WTC11 (cell line): Measurements from ENCODE around the gene MPPE1. TPM values are rescaled to one million over a fixed set of nuclear protein-coding genes. Genes with fewer than 3 reads are reported as not detected.

Source experiments
- ATAC-seq: fragments of 200-7000 bp; cut with Tn5 transposase; 2 replicates; pipeline ENCODE4 v1.10.0; 2021; ENCODE audit warnings: mild to moderate bottlenecking, moderate library complexity
- CTCF ChIA-PET: fragments of 300-600 bp; sonication (Branson Sonifier 250); formaldehyde crosslinking; loops from one replicate; lab custom pipeline; 2021; ENCODE audit warnings: antibody characterized with exemption; lab: Charles Lee
- POLR2A ChIA-PET: fragments of 350-600 bp; sonication (Branson Sonifier 250); formaldehyde crosslinking; loops from one replicate; lab custom pipeline; 2021; ENCODE audit warnings: antibody characterized with exemption; lab: Charles Lee
- DNase-seq: peaks from one replicate; pipeline ENCODE4 v3.0.0; 2021; ENCODE audit warnings: low spot score
- H3K27ac Mint-ChIP-seq: 2 replicates; pipeline ENCODE4 v1.8.0; 2021; ENCODE audit warnings: mixed read lengths
- H3K27me3 Mint-ChIP-seq: 2 replicates; pipeline ENCODE4 v1.8.0; 2021; ENCODE audit warnings: low read depth, mild to moderate bottlenecking, moderate library complexity, mixed read lengths
- H3K36me3 Mint-ChIP-seq: 2 replicates; pipeline ENCODE4 v1.8.0; 2021; ENCODE audit warnings: mixed read lengths
- H3K4me1 Mint-ChIP-seq: 2 replicates; pipeline ENCODE4 v1.8.0; 2022; ENCODE audit warnings: mixed read lengths
- H3K4me3 Mint-ChIP-seq: 2 replicates; pipeline ENCODE4 v1.8.0; 2021; ENCODE audit warnings: mild to moderate bottlenecking, moderate library complexity, mixed read lengths
- H3K9me3 Mint-ChIP-seq: 2 replicates; pipeline ENCODE4 v1.8.0; 2021; ENCODE audit warnings: mixed read lengths
- CBFB ChIP-seq: sonication (generic); formaldehyde crosslinking; IDR thresholded peaks from 2 replicates; pipeline ENCODE4 v1.8.1; 2022; ENCODE audit warnings: mild to moderate bottlenecking, low read depth, missing genetic modification reagents
- CREB1 ChIP-seq: sonication (generic); formaldehyde crosslinking; IDR thresholded peaks from 2 replicates; pipeline ENCODE4 v1.8.0; 2023; ENCODE audit warnings: mild to moderate bottlenecking, missing genetic modification reagents
- ELF4 ChIP-seq: sonication (generic); formaldehyde crosslinking; IDR thresholded peaks from 2 replicates; pipeline ENCODE4 v1.8.1; 2022; ENCODE audit warnings: low read depth, mild to moderate bottlenecking, moderate library complexity, missing genetic modification reagents
- FOXP1 ChIP-seq: sonication (generic); formaldehyde crosslinking; IDR thresholded peaks from 2 replicates; pipeline ENCODE4 v1.8.0; 2022; ENCODE audit warnings: missing genetic modification reagents, mild to moderate bottlenecking, moderate library complexity, borderline replicate concordance
- GABPB1 ChIP-seq: sonication (generic); formaldehyde crosslinking; IDR thresholded peaks from 2 replicates; pipeline ENCODE4 v1.8.1; 2023; ENCODE audit warnings: mild to moderate bottlenecking, missing genetic modification reagents
- NR1H2 ChIP-seq: sonication (generic); formaldehyde crosslinking; IDR thresholded peaks from 2 replicates; pipeline ENCODE4 v1.9.0; 2021; ENCODE audit warnings: mild to moderate bottlenecking, moderate library complexity, missing genetic modification reagents
- NR3C1 ChIP-seq: sonication (generic); formaldehyde crosslinking; conservative IDR thresholded peaks from 2 replicates; pipeline ENCODE4 v1.8.1; 2023; ENCODE audit warnings: low read depth, mild to moderate bottlenecking, missing genetic modification reagents
- TEAD1 ChIP-seq: sonication (generic); formaldehyde crosslinking; IDR thresholded peaks from 2 replicates; pipeline ENCODE4 v1.8.0; 2022; ENCODE audit warnings: mild to moderate bottlenecking, missing genetic modification reagents
- total RNA-seq: library from RNA; stranded (reverse); gene quantifications from 3 replicates; pipeline ENCODE4 v1.2.3, GENCODE V29; 2021
- TF ChIP-seq, protein P1 (sequence below): sonication (generic); formaldehyde crosslinking; IDR thresholded peaks from 2 replicates; pipeline ENCODE4 v1.8.1; 2022; ENCODE audit warnings: mild to moderate bottlenecking, missing genetic modification reagents, moderate library complexity, borderline replicate concordance
- TF ChIP-seq, protein P2 (sequence below): sonication (generic); formaldehyde crosslinking; IDR thresholded peaks from 2 replicates; pipeline ENCODE4 v1.8.0; 2022; ENCODE audit warnings: mild to moderate bottlenecking, missing genetic modification reagents
- TF ChIP-seq, protein P3 (sequence below): sonication (generic); formaldehyde crosslinking; IDR thresholded peaks from 2 replicates; pipeline ENCODE4 v1.8.0; 2022; ENCODE audit warnings: mild to moderate bottlenecking, missing genetic modification reagents
- TF ChIP-seq, protein P4 (sequence below): sonication (generic); formaldehyde crosslinking; IDR thresholded peaks from 2 replicates; pipeline ENCODE4 v1.8.0; 2023; ENCODE audit warnings: missing genetic modification reagents
- TF ChIP-seq, protein P5 (sequence below): sonication (generic); formaldehyde crosslinking; conservative IDR thresholded peaks from 2 replicates; pipeline ENCODE4 v1.8.1; 2022; ENCODE audit warnings: mild to moderate bottlenecking, missing genetic modification reagents
- TF ChIP-seq, protein P6 (sequence below): sonication (generic); formaldehyde crosslinking; conservative IDR thresholded peaks from 2 replicates; pipeline ENCODE4 v1.8.1; 2023; ENCODE audit warnings: mild to moderate bottlenecking, low read depth, missing genetic modification reagents, moderate library complexity
- TF ChIP-seq, protein P7 (sequence below): sonication (generic); formaldehyde crosslinking; IDR thresholded peaks from 2 replicates; pipeline ENCODE4 v1.8.1; 2023; ENCODE audit warnings: mild to moderate bottlenecking, missing genetic modification reagents

MPPE1 gene
- total RNA-seq, 1 experiment from 2014 or later: 29.1 TPM

DNA sequence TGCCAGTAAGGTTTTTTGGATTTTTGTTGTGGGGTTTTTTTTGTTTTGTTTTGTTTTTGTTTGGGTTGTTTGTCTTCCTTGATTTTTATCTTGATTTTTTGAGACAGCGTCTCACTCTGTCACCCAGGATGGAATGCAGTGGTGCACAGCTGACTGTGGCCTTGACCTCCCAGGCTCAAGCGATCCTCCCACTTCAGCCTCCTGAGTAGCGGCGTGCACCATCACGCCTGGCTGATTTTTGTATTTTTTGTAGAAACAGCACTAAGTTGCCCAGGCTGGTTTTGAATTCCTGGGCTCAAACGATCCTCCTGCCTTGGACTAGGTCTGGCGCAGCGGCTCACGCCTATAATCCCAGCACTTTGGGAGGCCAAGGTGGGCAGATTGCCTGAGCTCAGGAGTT lies 16.4 kb downstream of the MPPE1 start (continued):
- TF ChIP-seq, protein P1, sequence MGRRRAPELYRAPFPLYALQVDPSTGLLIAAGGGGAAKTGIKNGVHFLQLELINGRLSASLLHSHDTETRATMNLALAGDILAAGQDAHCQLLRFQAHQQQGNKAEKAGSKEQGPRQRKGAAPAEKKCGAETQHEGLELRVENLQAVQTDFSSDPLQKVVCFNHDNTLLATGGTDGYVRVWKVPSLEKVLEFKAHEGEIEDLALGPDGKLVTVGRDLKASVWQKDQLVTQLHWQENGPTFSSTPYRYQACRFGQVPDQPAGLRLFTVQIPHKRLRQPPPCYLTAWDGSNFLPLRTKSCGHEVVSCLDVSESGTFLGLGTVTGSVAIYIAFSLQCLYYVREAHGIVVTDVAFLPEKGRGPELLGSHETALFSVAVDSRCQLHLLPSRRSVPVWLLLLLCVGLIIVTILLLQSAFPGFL (CRISPR knock-in tag): no peak
- TF ChIP-seq, protein P2, sequence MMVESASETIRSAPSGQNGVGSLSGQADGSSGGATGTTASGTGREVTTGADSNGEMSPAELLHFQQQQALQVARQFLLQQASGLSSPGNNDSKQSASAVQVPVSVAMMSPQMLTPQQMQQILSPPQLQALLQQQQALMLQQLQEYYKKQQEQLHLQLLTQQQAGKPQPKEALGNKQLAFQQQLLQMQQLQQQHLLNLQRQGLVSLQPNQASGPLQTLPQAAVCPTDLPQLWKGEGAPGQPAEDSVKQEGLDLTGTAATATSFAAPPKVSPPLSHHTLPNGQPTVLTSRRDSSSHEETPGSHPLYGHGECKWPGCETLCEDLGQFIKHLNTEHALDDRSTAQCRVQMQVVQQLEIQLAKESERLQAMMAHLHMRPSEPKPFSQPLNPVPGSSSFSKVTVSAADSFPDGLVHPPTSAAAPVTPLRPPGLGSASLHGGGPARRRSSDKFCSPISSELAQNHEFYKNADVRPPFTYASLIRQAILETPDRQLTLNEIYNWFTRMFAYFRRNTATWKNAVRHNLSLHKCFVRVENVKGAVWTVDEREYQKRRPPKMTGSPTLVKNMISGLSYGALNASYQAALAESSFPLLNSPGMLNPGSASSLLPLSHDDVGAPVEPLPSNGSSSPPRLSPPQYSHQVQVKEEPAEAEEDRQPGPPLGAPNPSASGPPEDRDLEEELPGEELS (CRISPR knock-in tag): no peak
- TF ChIP-seq, protein P3, sequence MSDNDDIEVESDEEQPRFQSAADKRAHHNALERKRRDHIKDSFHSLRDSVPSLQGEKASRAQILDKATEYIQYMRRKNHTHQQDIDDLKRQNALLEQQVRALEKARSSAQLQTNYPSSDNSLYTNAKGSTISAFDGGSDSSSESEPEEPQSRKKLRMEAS (CRISPR knock-in tag): no peak

DNA sequence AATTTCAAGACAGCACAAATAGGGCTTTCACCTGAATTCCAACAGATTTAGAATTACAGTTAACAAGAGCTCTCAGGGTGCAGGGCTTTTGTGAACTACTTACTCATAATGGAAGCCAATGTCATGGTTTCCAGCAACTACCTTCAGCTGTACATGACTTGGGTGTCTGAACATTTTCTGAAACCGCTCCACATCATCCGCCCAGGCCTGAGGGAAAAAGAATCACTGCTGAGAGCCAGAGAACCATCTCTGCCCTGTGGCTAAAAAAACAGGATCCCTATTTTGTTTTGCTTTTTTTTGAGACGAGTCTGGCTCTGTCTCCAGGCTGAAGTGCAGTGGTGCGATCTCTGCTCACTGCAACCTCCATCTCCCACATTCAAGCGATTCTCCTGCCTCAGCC lies 18.8 kb downstream of the MPPE1 start:
- H3K27me3 Mint-ChIP-seq: no peaks in the 10 kb centered on the region
- POLR2A ChIA-PET: no interaction called here
- TF ChIP-seq, protein P4, sequence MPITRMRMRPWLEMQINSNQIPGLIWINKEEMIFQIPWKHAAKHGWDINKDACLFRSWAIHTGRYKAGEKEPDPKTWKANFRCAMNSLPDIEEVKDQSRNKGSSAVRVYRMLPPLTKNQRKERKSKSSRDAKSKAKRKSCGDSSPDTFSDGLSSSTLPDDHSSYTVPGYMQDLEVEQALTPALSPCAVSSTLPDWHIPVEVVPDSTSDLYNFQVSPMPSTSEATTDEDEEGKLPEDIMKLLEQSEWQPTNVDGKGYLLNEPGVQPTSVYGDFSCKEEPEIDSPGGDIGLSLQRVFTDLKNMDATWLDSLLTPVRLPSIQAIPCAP (CRISPR knock-in tag): no peak
- TF ChIP-seq, protein P5, sequence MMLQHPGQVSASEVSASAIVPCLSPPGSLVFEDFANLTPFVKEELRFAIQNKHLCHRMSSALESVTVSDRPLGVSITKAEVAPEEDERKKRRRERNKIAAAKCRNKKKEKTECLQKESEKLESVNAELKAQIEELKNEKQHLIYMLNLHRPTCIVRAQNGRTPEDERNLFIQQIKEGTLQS (CRISPR knock-in tag): no peak
- TF ChIP-seq CBFB (CRISPR knock-in tag) (no peak), TEAD1 (CRISPR knock-in tag) (no peak), GABPB1 (CRISPR knock-in tag) (no peak), CREB1 (CRISPR knock-in tag) (no peak), NR3C1 (CRISPR knock-in tag) (no peak), NR1H2 (no peak), FOXP1 (CRISPR knock-in tag) (no peak), ELF4 (CRISPR knock-in tag) (no peak)
- TF ChIP-seq, protein P6, sequence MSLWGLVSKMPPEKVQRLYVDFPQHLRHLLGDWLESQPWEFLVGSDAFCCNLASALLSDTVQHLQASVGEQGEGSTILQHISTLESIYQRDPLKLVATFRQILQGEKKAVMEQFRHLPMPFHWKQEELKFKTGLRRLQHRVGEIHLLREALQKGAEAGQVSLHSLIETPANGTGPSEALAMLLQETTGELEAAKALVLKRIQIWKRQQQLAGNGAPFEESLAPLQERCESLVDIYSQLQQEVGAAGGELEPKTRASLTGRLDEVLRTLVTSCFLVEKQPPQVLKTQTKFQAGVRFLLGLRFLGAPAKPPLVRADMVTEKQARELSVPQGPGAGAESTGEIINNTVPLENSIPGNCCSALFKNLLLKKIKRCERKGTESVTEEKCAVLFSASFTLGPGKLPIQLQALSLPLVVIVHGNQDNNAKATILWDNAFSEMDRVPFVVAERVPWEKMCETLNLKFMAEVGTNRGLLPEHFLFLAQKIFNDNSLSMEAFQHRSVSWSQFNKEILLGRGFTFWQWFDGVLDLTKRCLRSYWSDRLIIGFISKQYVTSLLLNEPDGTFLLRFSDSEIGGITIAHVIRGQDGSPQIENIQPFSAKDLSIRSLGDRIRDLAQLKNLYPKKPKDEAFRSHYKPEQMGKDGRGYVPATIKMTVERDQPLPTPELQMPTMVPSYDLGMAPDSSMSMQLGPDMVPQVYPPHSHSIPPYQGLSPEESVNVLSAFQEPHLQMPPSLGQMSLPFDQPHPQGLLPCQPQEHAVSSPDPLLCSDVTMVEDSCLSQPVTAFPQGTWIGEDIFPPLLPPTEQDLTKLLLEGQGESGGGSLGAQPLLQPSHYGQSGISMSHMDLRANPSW (CRISPR knock-in tag): no peak
- TF ChIP-seq, protein P7, sequence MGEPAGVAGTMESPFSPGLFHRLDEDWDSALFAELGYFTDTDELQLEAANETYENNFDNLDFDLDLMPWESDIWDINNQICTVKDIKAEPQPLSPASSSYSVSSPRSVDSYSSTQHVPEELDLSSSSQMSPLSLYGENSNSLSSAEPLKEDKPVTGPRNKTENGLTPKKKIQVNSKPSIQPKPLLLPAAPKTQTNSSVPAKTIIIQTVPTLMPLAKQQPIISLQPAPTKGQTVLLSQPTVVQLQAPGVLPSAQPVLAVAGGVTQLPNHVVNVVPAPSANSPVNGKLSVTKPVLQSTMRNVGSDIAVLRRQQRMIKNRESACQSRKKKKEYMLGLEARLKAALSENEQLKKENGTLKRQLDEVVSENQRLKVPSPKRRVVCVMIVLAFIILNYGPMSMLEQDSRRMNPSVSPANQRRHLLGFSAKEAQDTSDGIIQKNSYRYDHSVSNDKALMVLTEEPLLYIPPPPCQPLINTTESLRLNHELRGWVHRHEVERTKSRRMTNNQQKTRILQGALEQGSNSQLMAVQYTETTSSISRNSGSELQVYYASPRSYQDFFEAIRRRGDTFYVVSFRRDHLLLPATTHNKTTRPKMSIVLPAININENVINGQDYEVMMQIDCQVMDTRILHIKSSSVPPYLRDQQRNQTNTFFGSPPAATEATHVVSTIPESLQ: no peak
- TF ChIP-seq, all 79 proteins: peak for 0
- no peak overlapping the region for H3K27ac Mint-ChIP-seq
- H3K9me3 Mint-ChIP-seq: no peaks in the 10 kb centered on the region
- no peak overlapping the region for H3K4me3 Mint-ChIP-seq
- ATAC-seq (no peak), DNase-seq (no peak)
- CTCF ChIA-PET: no interaction called here
- H3K36me3 Mint-ChIP-seq: peaks cover 44% of the 10 kb centered on the region
- peaks cover 7% of the 10 kb centered on the region for H3K4me1 Mint-ChIP-seq
